Hepatocyte (in vitro differentiated cells): Measurements from ENCODE around the gene CRY1. TPM values are rescaled to one million over a fixed set of nuclear protein-coding genes. Genes with fewer than 3 reads are reported as not detected.
A peak's percentile ranks its signal among the peaks of the same experiment; 100 is the strongest.

Experiments
- DNase-seq: peaks from one replicate; pipeline ENCODE4 v3.0.0-alpha.2; 2016; ENCODE audit warnings: low spot score
- H2AFZ ChIP-seq: fragments of 200-600 bp; sonication (generic); 2 replicates; pipeline ENCODE4 v1.6.0; 2016; ENCODE audit warnings: antibody characterized with exemption, mild to moderate bottlenecking
- H3K27ac ChIP-seq: fragments of 200-600 bp; sonication (generic); 2 replicates; pipeline ENCODE4 v1.5.1; 2016; ENCODE audit warnings: mild to moderate bottlenecking
- H3K27me3 ChIP-seq: fragments of 200-600 bp; sonication (generic); 2 replicates; pipeline ENCODE4 v1.6.1; 2016
- H3K36me3 ChIP-seq: fragments of 200-600 bp; sonication (generic); replicated peaks from 2 replicates; pipeline ENCODE4 v1.5.1; 2016; ENCODE audit warnings: low read depth; ENCODE audit not compliant: insufficient read depth
- H3K4me1 ChIP-seq: fragments of 200-600 bp; sonication (generic); 2 replicates; pipeline ENCODE4 v1.5.1; 2016; ENCODE audit warnings: mild to moderate bottlenecking, moderate library complexity; ENCODE audit not compliant: insufficient read depth
- H3K4me2 ChIP-seq: fragments of 200-600 bp; sonication (generic); 2 replicates; pipeline ENCODE4 v1.6.0; 2016
- H3K4me3 ChIP-seq: fragments of 200-600 bp; sonication (generic); 2 replicates; pipeline ENCODE4 v1.5.1; 2016; ENCODE audit warnings: mild to moderate bottlenecking
- H3K79me2 ChIP-seq: fragments of 200-600 bp; sonication (generic); 2 replicates; pipeline ENCODE4 v1.6.0; 2017; ENCODE audit warnings: mild to moderate bottlenecking
- H3K9me2 ChIP-seq: fragments of 200-600 bp; sonication (generic); replicated peaks from 2 replicates; pipeline ENCODE4 v1.6.0; 2017; ENCODE audit warnings: mild to moderate bottlenecking; ENCODE audit not compliant: insufficient read depth
- H3K9me3 ChIP-seq: fragments of 200-600 bp; sonication (generic); 2 replicates; pipeline ENCODE4 v1.5.1; 2016; ENCODE audit warnings: low read depth, mild to moderate bottlenecking
- H4K20me1 ChIP-seq: fragments of 200-600 bp; sonication (generic); 2 replicates; pipeline ENCODE4 v1.6.0; 2016; ENCODE audit warnings: mild to moderate bottlenecking; ENCODE audit not compliant: insufficient read depth, poor library complexity, severe bottlenecking
- CTCF ChIP-seq: fragments of 200-600 bp; sonication (generic); IDR thresholded peaks from 2 replicates; pipeline ENCODE4 v1.5.1; 2016; ENCODE audit warnings: antibody characterized with exemption, mild to moderate bottlenecking; ENCODE audit not compliant: poor library complexity
- EZH2 ChIP-seq: fragments of 200-600 bp; sonication (generic); IDR thresholded peaks from 2 replicates; pipeline ENCODE4 v1.6.1; 2016; ENCODE audit warnings: antibody characterized with exemption, mild to moderate bottlenecking, borderline replicate concordance
- EZH2phosphoT487 ChIP-seq: fragments of 200-600 bp; sonication (generic); IDR thresholded peaks from one replicate; pipeline ENCODE4 v1.6.1; 2018; ENCODE audit warnings: antibody characterized with exemption, mild to moderate bottlenecking, low read depth, moderate library complexity; ENCODE audit not compliant: unreplicated experiment, severe bottlenecking
- WGBS: methylation state at CpG from one replicate; pipeline ENCODE4 v1.1.6; 2016; ENCODE audit warnings: low lambda C conversion rate; ENCODE audit errors: missing lambda C conversion rate; 5-methylcytosine and 5-hydroxymethylcytosine counted together
- polyA plus RNA-seq: library from polyadenylated mRNA; unstranded; fragments of >200 nt; fragmentation: Nextera tagmentation; extraction: Ambion mirVana; gene quantifications from 2 replicates; pipeline ENCODE4 v1.2.1, GENCODE V29; 2016
- total RNA-seq: library from RNA; depleted of rRNA; stranded (reverse); fragments of >200 nt; gene quantifications from 2 replicates; pipeline ENCODE4 v1.2.3, GENCODE V29; 2014

Gene CRY1
- total and polyA plus RNA-seq, 2 experiments from 2014 or later = 29.1 to 34.6 TPM

GRCh38 chr12:107053709-107054108 is 39.6 kb downstream of the CRY1 start:
- H3K27me3 ChIP-seq = no peaks in the 10 kb centered on the region
- H2AFZ ChIP-seq = no peak overlapping the region
- no peak for DNase-seq
- no peaks in the 10 kb centered on the region for H3K4me1 ChIP-seq
- WGBS = 100% methylated on average over 2 of the region's 2 CpGs
- no peak overlapping the region for H3K4me2 ChIP-seq
- H3K36me3 ChIP-seq = no peaks in the 10 kb centered on the region
- H3K79me2 ChIP-seq = peaks cover 39% of the 10 kb centered on the region
- no peak overlapping the region for H3K27ac ChIP-seq
- no peak overlapping the region for H3K4me3 ChIP-seq
- no peaks in the 10 kb centered on the region for H4K20me1 ChIP-seq
- H3K9me3 ChIP-seq = peaks cover 10% of the 10 kb centered on the region
- TF ChIP-seq CTCF = no peak
- no peak for TF ChIP-seq EZH2
- no peak for TF ChIP-seq EZH2phosphoT487
- no peaks in the 10 kb centered on the region for H3K9me2 ChIP-seq

DNA sequence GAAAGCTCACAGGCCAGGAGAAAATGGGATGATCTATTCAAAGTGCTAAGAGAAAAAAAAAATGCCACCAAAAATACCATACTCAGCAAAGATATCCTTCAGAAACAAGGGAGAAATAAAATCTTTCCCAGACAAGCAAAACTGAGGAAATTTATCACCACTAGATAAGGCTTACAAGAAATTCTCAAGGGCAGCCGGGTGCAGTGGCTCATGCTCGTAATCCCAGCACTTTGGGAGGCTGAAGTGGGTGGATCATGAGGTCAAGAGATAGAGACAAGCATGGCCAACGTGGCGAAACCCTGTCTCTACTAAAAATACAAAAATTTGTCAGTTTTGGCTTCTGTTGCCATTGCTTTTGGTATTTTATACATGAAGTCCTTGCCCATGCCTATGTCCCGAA is 48.2 kb downstream of the CRY1 start:
- H3K9me2 ChIP-seq = no peaks in the 10 kb centered on the region
- 72% methylated on average over 5 of the region's 5 CpGs for WGBS
- H3K4me3 ChIP-seq = no peak overlapping the region
- DNase-seq = no peak
- no peaks in the 10 kb centered on the region for H4K20me1 ChIP-seq
- no peak overlapping the region for H2AFZ ChIP-seq
- no peaks in the 10 kb centered on the region for H3K9me3 ChIP-seq
- H3K27me3 ChIP-seq = no peaks in the 10 kb centered on the region
- no peak overlapping the region for H3K4me2 ChIP-seq
- no peaks in the 10 kb centered on the region for H3K36me3 ChIP-seq
- peak overlapping the region; percentile 14 for H3K27ac ChIP-seq
- H3K4me1 ChIP-seq = peaks cover 5% of the 10 kb centered on the region
- TF ChIP-seq EZH2 (no peak), CTCF (no peak), EZH2phosphoT487 (no peak)
- H3K79me2 ChIP-seq = peaks cover 27% of the 10 kb centered on the region

DNA sequence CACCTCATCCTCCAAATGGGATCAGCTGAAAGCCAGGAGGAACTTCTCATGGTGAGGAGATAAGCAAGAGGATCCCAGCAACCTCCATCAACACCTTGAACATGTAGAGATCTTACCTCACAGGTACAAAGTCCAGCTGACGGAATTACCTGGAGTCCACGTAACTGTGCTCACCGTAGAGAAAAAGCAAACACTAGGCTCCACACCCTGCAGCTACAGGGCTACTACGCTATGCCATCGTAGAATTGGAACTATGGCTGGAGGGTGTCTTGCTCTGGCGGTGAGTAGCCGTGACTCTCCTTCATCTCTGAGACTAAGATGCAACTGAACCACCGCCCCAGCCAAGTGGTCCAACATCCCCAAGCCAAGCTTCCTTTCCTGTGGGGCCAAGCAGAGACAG is 50.5 kb downstream of the CRY1 start:
- no peak overlapping the region for H2AFZ ChIP-seq
- WGBS = 64% methylated on average over 8 of the region's 8 CpGs
- no peak overlapping the region for H3K4me3 ChIP-seq
- no peaks in the 10 kb centered on the region for H3K36me3 ChIP-seq
- no peaks in the 10 kb centered on the region for H4K20me1 ChIP-seq
- H3K27me3 ChIP-seq = no peaks in the 10 kb centered on the region
- H3K9me2 ChIP-seq = no peaks in the 10 kb centered on the region
- H3K27ac ChIP-seq = peak overlapping the region; percentile 91
- no peak for TF ChIP-seq CTCF
- TF ChIP-seq EZH2phosphoT487 = no peak
- H3K9me3 ChIP-seq = no peaks in the 10 kb centered on the region
- H3K4me1 ChIP-seq = peaks cover 5% of the 10 kb centered on the region
- H3K4me2 ChIP-seq = peak overlapping the region; percentile 55
- DNase-seq = peak; percentile 75
- peaks cover 35% of the 10 kb centered on the region for H3K79me2 ChIP-seq

DNA sequence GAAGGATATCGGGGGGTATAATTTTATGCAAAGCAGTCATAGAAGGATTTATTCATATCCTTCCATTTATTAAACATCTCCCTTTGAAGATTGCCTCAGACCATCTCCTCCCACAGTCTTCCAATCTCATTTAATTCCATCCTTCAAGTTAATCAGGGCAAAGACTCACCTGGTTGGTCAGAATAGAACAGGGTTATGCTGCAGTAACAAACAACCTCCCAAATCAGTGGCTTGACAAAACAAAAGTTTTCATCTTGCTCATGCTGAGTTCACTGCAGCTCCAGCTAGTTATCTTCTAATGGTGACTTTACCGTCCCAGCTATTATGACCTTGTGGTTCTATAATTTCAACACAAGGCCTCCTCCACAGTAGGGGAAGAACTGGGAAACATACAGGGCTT is 57.6 kb downstream of the CRY1 start:
- TF ChIP-seq EZH2phosphoT487 (no peak), CTCF (no peak), EZH2 (no peak)
- Histone ChIP-seq H3K79me2 (peaks cover 28% of the 10 kb centered on the region), H3K27ac (no peak overlapping the region), H3K9me3 (no peaks in the 10 kb centered on the region), H3K36me3 (no peaks in the 10 kb centered on the region), H3K27me3 (no peaks in the 10 kb centered on the region), H4K20me1 (no peaks in the 10 kb centered on the region), H3K4me3 (no peak overlapping the region), H3K9me2 (no peaks in the 10 kb centered on the region), H3K4me1 (no peaks in the 10 kb centered on the region), H3K4me2 (no peak overlapping the region), H2AFZ (no peak overlapping the region)
- WGBS = 96% methylated on average over 2 of the region's 2 CpGs
- no peak for DNase-seq
